D721Med (cell line): ENCODE results near the gene PRKACB.
"Not testable (repeated sequence)": the region's sequence is repeated elsewhere in the genome, so short reads cannot be mapped to it uniquely, and the experiment has no call there.

Source experiments
- DNase-seq: peaks from one replicate; pipeline ENCODE4 v3.0.0; 2011; ENCODE audit warnings: low spot score; ENCODE audit not compliant: insufficient read length
- FAIRE-seq: peaks from 2 replicates; lab custom pipeline; 2011; peaks lifted over from hg19 to GRCh38; lab: Jason Lieb, UNC
- CTCF ChIP-seq: IDR thresholded peaks from 2 replicates; pipeline ENCODE4 v1.5.1; 2012; ENCODE audit warnings: mild to moderate bottlenecking, control low read depth; ENCODE audit not compliant: insufficient read depth; ENCODE audit errors: missing control alignments

PRKACB gene

GRCh38 chr1:84143796-84144565 is at the start of gene PRKACB:
TSS of gene PRKACB (plus strand) at chr1:84144271. CDS start at chr1:84144362, 91 bp downstream.
- FAIRE-seq (no peak), DNase-seq (no peak)
- no peak for TF ChIP-seq CTCF

- DNase-seq (no peak), FAIRE-seq (peak; percentile 11)
- TF ChIP-seq CTCF = no peak
Observed at GRCh38 chr1:84095308-84095707, 48.8 kb upstream of the PRKACB start.

- no peak for FAIRE-seq
- no peak for DNase-seq
- no peak for TF ChIP-seq CTCF
Observed at GRCh38 chr1:84096176-84096575, 47.9 kb upstream of the PRKACB start.

- DNase-seq (no peak), FAIRE-seq (peak; percentile 25)
- no peak for TF ChIP-seq CTCF
Observed at GRCh38 chr1:84101204-84101603, 42.9 kb upstream of the PRKACB start.

- no peak for TF ChIP-seq CTCF
- FAIRE-seq (no peak), DNase-seq (no peak)
Observed at GRCh38 chr1:84103197-84103992, 40.7 kb upstream of the PRKACB start.

GRCh38 chr1:84107538-84107937 is 36.5 kb upstream of the PRKACB start:
- not testable (repeated sequence) for DNase-seq, FAIRE-seq

GRCh38 chr1:84107955-84108354 is 36.1 kb upstream of the PRKACB start:
- TF ChIP-seq CTCF = no peak
- FAIRE-seq (no peak), DNase-seq (no peak)
